Heart left ventricle (tissue), 13 donors: ENCODE data around the gene GSK3A.

Source experiments
- CTCF ChIP-seq, 12 donors: fragments of 200-600 bp; sonication (generic) in 4 of 12; IDR thresholded peaks; one replicate each; pipeline versions ENCODE4 v1.5.0 to v1.8.0; 2018 to 2022; ENCODE audit warnings: antibody characterized with exemption in 12 of 12, mild to moderate bottlenecking in 5 of 12
- POLR2A ChIP-seq, 2 donors: fragments of 450-650 bp; IDR thresholded peaks; one replicate each; pipeline ENCODE4 v1.6.1; 2017; ENCODE audit warnings: antibody characterized with exemption in 2 of 2, mild to moderate bottlenecking in 2 of 2, moderate library complexity in 2 of 2
- donor health status: ischemic (EF 13 %, LVEDD 7.1; RV severe dilation, severe dysfunction).
- donor health status: DM: no; HTN: yes; CAD: no.
- donor health status: DM: no; HTN: no; CAD: no.
- donor health status: ischemic (EF 25% LVEDD 6.9; RV normal size, moderate dysfunction).
- donor health status: ischemic (EF 25% LVEDD 5.7; RV mildly dilated, moderate dysfunction).
- donor health status: ischemic (EF 35%, LVEDD 5.7; RV mildly dilated, moderate dysfunction).
- donor health status: nonischemic (EF 11% LVEDD 7.7; RV severe dilation, severe dysfunction).
- donor health status: DM: yes; HTN: yes; CAD: no.
- donor health status: PGD.
- donor health status: ischemic (EF 29% LVEDD 5.4; RV normal size, mild dysfunction).
- donor health status: nonischemic (EF 23%, LVEDD 6.1; RV moderate dilation, normal function).

DNA sequence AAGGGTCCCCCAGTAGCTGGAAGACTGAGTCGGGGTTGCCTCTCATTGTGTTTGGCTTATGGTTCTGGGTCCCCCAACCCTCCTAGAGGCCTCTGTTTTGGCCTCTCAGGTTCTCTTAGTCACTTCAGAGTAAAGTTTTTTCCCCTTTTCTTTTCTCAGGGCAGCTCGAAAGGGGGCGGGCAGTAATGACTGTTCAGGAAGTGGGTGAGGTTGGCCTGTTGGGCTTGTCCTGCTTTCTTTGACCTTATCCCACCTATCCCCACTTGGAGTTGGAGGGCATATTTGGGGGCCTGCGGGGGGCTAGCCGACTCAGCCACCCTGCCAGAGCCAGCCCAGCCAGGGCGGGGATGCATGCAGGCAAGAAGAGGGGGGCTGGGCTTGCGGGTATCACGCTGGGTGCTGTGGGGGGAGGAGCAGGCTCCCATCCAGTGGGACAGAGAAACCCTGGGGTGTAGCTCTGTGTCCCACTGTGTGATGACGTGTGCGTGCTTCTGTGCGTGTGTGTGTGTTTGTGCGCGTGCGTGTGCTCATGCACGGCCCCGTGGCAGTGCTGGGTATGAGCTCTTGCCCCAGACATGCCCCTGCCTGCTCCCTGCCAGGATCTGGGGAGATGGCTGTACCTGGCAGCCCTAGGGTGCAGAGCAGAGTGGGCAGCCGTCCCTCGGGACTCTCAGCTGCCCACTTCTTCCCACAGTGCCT lies 28.1 kb upstream of the GSK3A start:
- TF ChIP-seq CTCF (IDR thresholded peaks at IDR 0.05) = no peak
- TF ChIP-seq POLR2A (IDR thresholded peaks at IDR 0.05) = no peak
